ENCODE measurements around the gene EVC2. TPM values are rescaled to one million over a fixed set of nuclear protein-coding genes. Genes with fewer than 3 reads are reported as not detected.

Gene EVC2
- total and polyA plus RNA-seq, 2 of the 4 experiments (the other 2 are of a cell fraction) = 2.7 to 5.9 TPM

DNA sequence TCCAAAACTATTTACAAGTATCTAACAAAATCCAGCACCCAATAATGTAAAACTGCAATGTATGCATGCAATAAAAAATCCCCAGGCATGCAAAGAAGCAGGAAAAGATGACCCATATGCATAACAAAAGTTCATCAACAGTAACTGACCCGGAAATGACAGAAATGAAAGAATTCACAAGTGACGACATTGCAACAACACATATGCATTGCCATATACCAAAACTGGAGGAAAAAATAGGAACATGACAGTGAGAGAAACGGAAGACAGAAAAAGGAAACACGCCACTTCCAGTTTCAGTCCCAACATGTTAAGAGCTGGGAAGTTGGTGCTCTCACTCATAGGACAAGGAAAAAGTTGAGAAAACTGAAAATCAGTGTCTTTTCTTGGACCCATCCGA lies 154.6 kb downstream of the EVC2 start:
- H2AFZ ChIP-seq (replicated peaks; ENCODE audit: low read length, poor library complexity) = no peak overlapping the region

More for the DNA sequence above, 154.6 kb downstream of the EVC2 start:
- Histone ChIP-seq H3K79me1 (ENCODE audit: low read depth in 1 of 2, low read length in 2 of 2) (no peaks in the 10 kb centered on the region), H4K5ac (ENCODE audit: low read depth, low read length) (no peak overlapping the region), H3K14ac (replicated peaks; ENCODE audit: low read depth, low read length) (no peak overlapping the region), H3K9me1 (ENCODE audit: insufficient read depth, low read length) (no peaks in the 10 kb centered on the region; the same call in 1 of the 2 replicates), H2BK15ac (ENCODE audit: low read depth, low read length) (no peak overlapping the region), H4K20me1 (ENCODE audit: insufficient read depth, low read length) (no peaks in the 10 kb centered on the region), H3K56ac (ENCODE audit: extremely low read depth, insufficient read depth, low read length) (no peak overlapping the region), H3K23ac (ENCODE audit: low read depth, low read length) (no peak overlapping the region), H4K91ac (ENCODE audit: insufficient read depth, low read depth, low read length) (no peak overlapping the region), H3K18ac (ENCODE audit: low read depth, low read length) (no peak overlapping the region), H3K4me2 (ENCODE audit: low read depth, low read length) (no peak overlapping the region), H3K9ac (ENCODE audit: low read depth, low read length) (no peak overlapping the region), H3K27ac (ENCODE audit: insufficient read depth, low read length) (no peak overlapping the region), H3K9me3 (ENCODE audit: control insufficient read depth, insufficient read depth, low read length) (no peaks in the 10 kb centered on the region), H2BK5ac (ENCODE audit: low read depth, low read length, poor library complexity, severe bottlenecking) (no peak overlapping the region), H2BK120ac (ENCODE audit: low read depth, low read length) (no peak overlapping the region), H4K8ac (ENCODE audit: low read depth in 2 of 2, low read length in 2 of 2) (no peak overlapping the region), H3K27me3 (ENCODE audit: control insufficient read depth, insufficient read depth, low read length) (no peaks in the 10 kb centered on the region), H3K4me1 (ENCODE audit: control insufficient read depth, insufficient read depth, low read length) (no peaks in the 10 kb centered on the region), H2AK5ac (ENCODE audit: low read depth, low read length) (no peak overlapping the region), H3K36me3 (ENCODE audit: control insufficient read depth, insufficient read depth, low read length) (peaks cover 5% of the 10 kb centered on the region), H2BK20ac (ENCODE audit: low read depth, low read length) (no peak overlapping the region), H3K4ac (ENCODE audit: low read depth, low read length) (no peak overlapping the region), H3K4me3 (ENCODE audit: insufficient read depth, low read depth, low read length) (no peak overlapping the region), H2AK9ac (replicated peaks; ENCODE audit: low read depth, low read length, poor library complexity) (no peak overlapping the region)
- dilution Hi-C loops (cut with HindIII; ENCODE audit: low sequenced_read_pairs, unreplicated experiment) = no loop called here
- ATAC-seq (ENCODE audit: low read depth) (no peak), DNase-seq (no peak)
- no TSS peak for BruUV-seq (replicated peaks)
- intact Hi-C loops (cut with micrococcal nuclease) = no loop called here
- WGBS, 2 experiments (ENCODE audit: extremely low coverage in 2 of 2, insufficient read length in 1 of 2) = no CpG with 5 or more reads among the region's 5 CpGs
- TF ChIP-seq NFE2L2 (IDR thresholded peaks at IDR 0.05; ENCODE audit: low read depth, low read length) (no peak), CHD1 (IDR thresholded peaks at IDR 0.05; ENCODE audit: low read depth, low read length) (no peak)
- TF ChIP-seq, protein P1, sequence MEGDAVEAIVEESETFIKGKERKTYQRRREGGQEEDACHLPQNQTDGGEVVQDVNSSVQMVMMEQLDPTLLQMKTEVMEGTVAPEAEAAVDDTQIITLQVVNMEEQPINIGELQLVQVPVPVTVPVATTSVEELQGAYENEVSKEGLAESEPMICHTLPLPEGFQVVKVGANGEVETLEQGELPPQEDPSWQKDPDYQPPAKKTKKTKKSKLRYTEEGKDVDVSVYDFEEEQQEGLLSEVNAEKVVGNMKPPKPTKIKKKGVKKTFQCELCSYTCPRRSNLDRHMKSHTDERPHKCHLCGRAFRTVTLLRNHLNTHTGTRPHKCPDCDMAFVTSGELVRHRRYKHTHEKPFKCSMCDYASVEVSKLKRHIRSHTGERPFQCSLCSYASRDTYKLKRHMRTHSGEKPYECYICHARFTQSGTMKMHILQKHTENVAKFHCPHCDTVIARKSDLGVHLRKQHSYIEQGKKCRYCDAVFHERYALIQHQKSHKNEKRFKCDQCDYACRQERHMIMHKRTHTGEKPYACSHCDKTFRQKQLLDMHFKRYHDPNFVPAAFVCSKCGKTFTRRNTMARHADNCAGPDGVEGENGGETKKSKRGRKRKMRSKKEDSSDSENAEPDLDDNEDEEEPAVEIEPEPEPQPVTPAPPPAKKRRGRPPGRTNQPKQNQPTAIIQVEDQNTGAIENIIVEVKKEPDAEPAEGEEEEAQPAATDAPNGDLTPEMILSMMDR (conservative IDR thresholded peaks at IDR 0.05; ENCODE audit: low read depth, low read length) = no peak
- in situ Hi-C loops (cut with MboI; ENCODE audit: low sequenced_read_pairs) = no loop called here
- POLR2A ChIA-PET (ENCODE audit: unreplicated experiment) = no interaction called here
- CTCF ChIA-PET = no interaction called here

Data from IMR-90 (cell line).